ENCODE measurements around the gene RBM10.

- no peak for TF ChIP-seq POLR2A (IDR thresholded peaks at IDR 0.05; ENCODE audit: low read depth, low read length)
- TF ChIP-seq MAX (IDR thresholded peaks at IDR 0.05; ENCODE audit: insufficient read depth, insufficient read length), result no peak
- TF ChIP-seq CTCF (IDR thresholded peaks at IDR 0.05; ENCODE audit: extremely low read depth in 1 of 2, insufficient read depth in 1 of 2, low read depth in 1 of 2, low read length in 2 of 2), result no peak
Observed at GRCh38 chrX:47223476-47224250, 78.6 kb downstream of the RBM10 start.

Measured in endothelial cell of umbilical vein (primary cell).